H1 (cell line): ENCODE measurements around the gene SLC6A12. TPM values are rescaled to one million over a fixed set of nuclear protein-coding genes. Genes with fewer than 3 reads are reported as not detected.
A peak's percentile ranks its signal among the peaks of the same experiment; 100 is the strongest.

Source experiments
- CTCF ChIA-PET: fragments of 300-600 bp; sonication (Branson Sonifier 250); formaldehyde crosslinking; loops from one replicate; lab custom pipeline; 2021; ENCODE audit not compliant: partially characterized antibody; lab: Charles Lee
- POLR2A ChIA-PET: fragments of 300-600 bp; sonication (Branson Sonifier 250); formaldehyde crosslinking; loops from one replicate; lab custom pipeline; 2021; ENCODE audit warnings: inconsistent platforms; ENCODE audit not compliant: partially characterized antibody; lab: Charles Lee
- DNase-seq, 2 experiments: peaks; one replicate each; pipeline versions ENCODE4 v3.0.0 to v3.0.0-alpha.2; 2010 to 2022; ENCODE audit warnings: low spot score in 2 of 2, low read depth in 1 of 2, mixed read lengths in 1 of 2
- FAIRE-seq: peaks from 2 replicates; lab custom pipeline; 2011; peaks lifted over from hg19 to GRCh38; lab: Jason Lieb, UNC
- H2AFZ ChIP-seq: 2 replicates; pipeline ENCODE4 v1.8.1; 2012; ENCODE audit warnings: low read length, inconsistent platforms
- H2AK5ac ChIP-seq: 2 replicates; pipeline ENCODE4 v1.6.1; 2013; ENCODE audit warnings: low read depth, low read length
- H2BK120ac ChIP-seq: replicated peaks from 2 replicates; pipeline ENCODE3; 2013; ENCODE audit warnings: low read depth, low read length, inconsistent platforms
- H2BK12ac ChIP-seq: 2 replicates; pipeline ENCODE4 v1.6.1; 2013; ENCODE audit warnings: low read depth, low read length
- H2BK15ac ChIP-seq: 2 replicates; pipeline ENCODE4 v1.6.1; 2013; ENCODE audit warnings: low read length
- H2BK20ac ChIP-seq: 2 replicates; pipeline ENCODE4 v1.6.1; 2013; ENCODE audit warnings: low read length
- H2BK5ac ChIP-seq: 2 replicates; pipeline ENCODE4 v1.6.1; 2013; ENCODE audit warnings: low read depth, low read length
- H3K14ac ChIP-seq: 2 replicates; pipeline ENCODE4 v1.6.1; 2013; ENCODE audit warnings: inconsistent platforms; ENCODE audit not compliant: insufficient read length
- H3K18ac ChIP-seq: 2 replicates; pipeline ENCODE4 v1.6.1; 2013; ENCODE audit warnings: low read length; ENCODE audit errors: extremely low read depth
- H3K23ac ChIP-seq: 2 replicates; pipeline ENCODE4 v1.6.1; 2013; ENCODE audit warnings: inconsistent platforms; ENCODE audit not compliant: insufficient read length
- H3K23me2 ChIP-seq: 2 replicates; pipeline ENCODE4 v1.6.1; 2013; ENCODE audit warnings: low read depth, low read length
- H3K27ac ChIP-seq: 2 replicates; pipeline ENCODE4 v1.6.1; 2011; ENCODE audit warnings: low read depth, low read length, inconsistent platforms
- H3K27me3 ChIP-seq, 4 experiments: replicated peaks in 1 of 4; 1 replicate in 1 of 4; 2 replicates in 3 of 4; pipeline versions ENCODE4 v1.6.1 to v1.8.1; 2011 to 2013; ENCODE audit warnings: low read length in 3 of 4, mild to moderate bottlenecking in 3 of 4, inconsistent platforms in 2 of 4, mixed read lengths in 2 of 4, moderate library complexity in 1 of 4; ENCODE audit not compliant: control insufficient read depth in 3 of 4, insufficient read depth in 3 of 4; ENCODE audit errors: extremely low read depth in 1 of 4
- H3K36me3 ChIP-seq, 4 experiments: 2 replicates each; pipeline versions ENCODE4 v1.6.1 to v1.8.1; 2011 to 2013; ENCODE audit warnings: mild to moderate bottlenecking in 4 of 4, low read length in 3 of 4, moderate library complexity in 2 of 4, control low read depth in 1 of 4, inconsistent platforms in 1 of 4; ENCODE audit not compliant: insufficient read depth in 4 of 4, control insufficient read depth in 2 of 4
- H3K4ac ChIP-seq: replicated peaks from 2 replicates; pipeline ENCODE3; 2013; ENCODE audit warnings: low read length, low read depth, mixed read lengths, inconsistent platforms; ENCODE audit not compliant: insufficient read length
- H3K4me1 ChIP-seq, 4 experiments: replicated peaks in 1 of 4; 1 replicate in 1 of 4; 2 replicates in 3 of 4; pipeline versions ENCODE4 v1.6.1 to v1.8.1; 2011 to 2013; ENCODE audit warnings: low read length in 3 of 4, inconsistent platforms in 2 of 4, mixed read lengths in 1 of 4; ENCODE audit not compliant: insufficient read depth in 4 of 4, control insufficient read depth in 3 of 4
- H3K4me2 ChIP-seq, 2 experiments: 2 replicates each; pipeline versions ENCODE4 v1.6.1 to v1.8.1; 2011 to 2013; ENCODE audit warnings: low read depth in 2 of 2, low read length in 2 of 2, control low read depth in 1 of 2, inconsistent platforms in 1 of 2, mild to moderate bottlenecking in 1 of 2; ENCODE audit not compliant: insufficient read depth in 1 of 2
- H3K4me3 ChIP-seq, 4 experiments: fragments of 200-600, 300-600 bp in 1 of 4; sonication (generic), shearing (Covaris generic), sonication (Bioruptor Twin) in 1 of 4; 2 replicates each; pipeline versions ENCODE4 v1.5.1 to v1.8.1; 2011 to 2016; ENCODE audit warnings: low read length in 4 of 4, low read depth in 3 of 4, control low read depth in 2 of 4, inconsistent platforms in 2 of 4, mild to moderate bottlenecking in 2 of 4, mixed read lengths in 1 of 4, moderate library complexity in 1 of 4; ENCODE audit not compliant: insufficient read depth in 2 of 4; ENCODE audit errors: extremely low read depth in 1 of 4
- H3K56ac ChIP-seq: replicated peaks from 2 replicates; pipeline ENCODE3; 2013; ENCODE audit warnings: low read depth, mild to moderate bottlenecking, mixed read lengths, low read length, inconsistent platforms; ENCODE audit not compliant: insufficient read length
- H3K79me1 ChIP-seq: 2 replicates; pipeline ENCODE4 v1.6.1; 2013; ENCODE audit warnings: low read depth, low read length, control low read depth
- H3K79me2 ChIP-seq, 2 experiments: 2 replicates each; pipeline versions ENCODE4 v1.6.1 to v1.8.1; 2012 to 2013; ENCODE audit warnings: low read length in 2 of 2, mild to moderate bottlenecking in 2 of 2, inconsistent platforms in 1 of 2; ENCODE audit not compliant: insufficient read depth in 2 of 2, control insufficient read depth in 1 of 2
- H3K9ac ChIP-seq, 4 experiments: replicated peaks in 1 of 4; 1 replicate in 1 of 4; 2 replicates in 3 of 4; pipeline versions ENCODE4 v1.6.1 to v1.8.1; 2011 to 2013; ENCODE audit warnings: low read depth in 3 of 4, low read length in 3 of 4, control low read depth in 2 of 4, mild to moderate bottlenecking in 2 of 4, moderate library complexity in 2 of 4, inconsistent platforms in 1 of 4; ENCODE audit errors: extremely low read depth in 1 of 4
- H3K9me3 ChIP-seq, 2 experiments: 2 replicates each; pipeline versions ENCODE4 v1.6.1 to v1.8.1; 2012 to 2013; ENCODE audit warnings: mild to moderate bottlenecking in 2 of 2, moderate library complexity in 2 of 2, control low read depth in 1 of 2, inconsistent platforms in 1 of 2, low read depth in 1 of 2, low read length in 1 of 2, mixed read lengths in 1 of 2; ENCODE audit not compliant: insufficient read depth in 2 of 2
- H4K20me1 ChIP-seq, 2 experiments: replicated peaks in 1 of 2; 2 replicates each; pipeline versions ENCODE3 to v1.8.1; 2011 to 2013; ENCODE audit warnings: inconsistent platforms in 2 of 2, low read length in 2 of 2, mild to moderate bottlenecking in 1 of 2; ENCODE audit not compliant: insufficient read depth in 2 of 2, control insufficient read depth in 1 of 2
- H4K5ac ChIP-seq: 2 replicates; pipeline ENCODE4 v1.6.1; 2013; ENCODE audit warnings: low read length, low read depth, mixed read lengths, inconsistent platforms; ENCODE audit not compliant: insufficient read length
- H4K8ac ChIP-seq: 2 replicates; pipeline ENCODE4 v1.8.0; 2013; ENCODE audit warnings: mild to moderate bottlenecking, moderate library complexity, low read length, inconsistent platforms; ENCODE audit not compliant: insufficient read depth; ENCODE audit errors: extremely low read depth
- H4K91ac ChIP-seq: replicated peaks from 2 replicates; pipeline ENCODE3; 2013; ENCODE audit warnings: low read length, mixed read lengths, inconsistent platforms; ENCODE audit not compliant: insufficient read length
- BRCA1 ChIP-seq: IDR thresholded peaks from 2 replicates; pipeline ENCODE4 v1.6.1; 2012; ENCODE audit warnings: low read depth, low read length, improper control_type of control experiment
- CTBP2 ChIP-seq: IDR thresholded peaks from 2 replicates; pipeline ENCODE4 v1.7.0; 2011; ENCODE audit warnings: borderline replicate concordance, mild to moderate bottlenecking, moderate library complexity, mixed read lengths, low read length; ENCODE audit not compliant: insufficient read depth, insufficient read length
- EGR1 ChIP-seq: IDR thresholded peaks from 2 replicates; pipeline ENCODE4 v1.6.1; 2011; ENCODE audit warnings: low read depth, low read length, borderline replicate concordance
- GTF2F1 ChIP-seq: IDR thresholded peaks from 2 replicates; pipeline ENCODE4 v1.6.1; 2012; ENCODE audit warnings: low read depth, low read length, improper control_type of control experiment, borderline replicate concordance
- KDM4A ChIP-seq: IDR thresholded peaks from one replicate; pipeline ENCODE4 v1.7.1; 2012; ENCODE audit warnings: low read depth, mild to moderate bottlenecking, moderate library complexity, low read length, inconsistent platforms; ENCODE audit not compliant: severe bottlenecking
- POLR2A ChIP-seq, 2 experiments: IDR thresholded peaks; 1 replicate in 1 of 2; 2 replicates in 1 of 2; pipeline ENCODE4 v1.6.1; 2011; ENCODE audit warnings: low read depth in 2 of 2, low read length in 2 of 2, mild to moderate bottlenecking in 2 of 2; ENCODE audit errors: control extremely low read depth in 1 of 2
- RNF2 ChIP-seq: fragments of 200-900, 300-1000 bp; sonication (generic); IDR thresholded peaks from 2 replicates; pipeline ENCODE4 v1.7.1; 2016; ENCODE audit warnings: borderline replicate concordance, low read depth, mild to moderate bottlenecking, antibody characterized with exemption, low read length; ENCODE audit not compliant: poor library complexity, severe bottlenecking; ENCODE audit errors: missing control alignments
- SIX5 ChIP-seq: IDR thresholded peaks from 2 replicates; pipeline ENCODE4 v1.6.1; 2011; ENCODE audit warnings: mild to moderate bottlenecking, low read depth, low read length
- SP1 ChIP-seq: IDR thresholded peaks from 2 replicates; pipeline ENCODE4 v1.6.1; 2011; ENCODE audit warnings: low read depth, low read length
- SP2 ChIP-seq: IDR thresholded peaks from 2 replicates; pipeline ENCODE4 v1.6.1; 2012; ENCODE audit warnings: mild to moderate bottlenecking, low read length, inconsistent platforms
- SP4 ChIP-seq: IDR thresholded peaks from 2 replicates; pipeline ENCODE4 v1.6.1; 2012; ENCODE audit warnings: low read length, inconsistent platforms
- SRF ChIP-seq: IDR thresholded peaks from 2 replicates; pipeline ENCODE4 v1.6.1; 2011; ENCODE audit warnings: mild to moderate bottlenecking, low read depth, low read length, moderate library complexity
- TBP ChIP-seq: IDR thresholded peaks from 2 replicates; pipeline ENCODE4 v1.6.1; 2011; ENCODE audit warnings: low read depth, low read length, improper control_type of control experiment
- YY1 ChIP-seq: IDR thresholded peaks from 2 replicates; pipeline ENCODE4 v1.6.1; 2011; ENCODE audit warnings: low read depth, mild to moderate bottlenecking, low read length
- WGBS, 2 experiments: shearing (Covaris generic) in 1 of 2; methylation state at CpG; one replicate each; pipeline versions ENCODE4 v1.1.6 to v1.1.7; 2013 to 2015; ENCODE audit warnings: low lambda C conversion rate in 2 of 2, mixed read lengths in 2 of 2, inconsistent platforms in 1 of 2, low coverage in 1 of 2, missing lambda C conversion rate in 1 of 2; ENCODE audit not compliant: insufficient replicate concordance in 2 of 2, insufficient coverage in 1 of 2, insufficient read length in 1 of 2; ENCODE audit errors: extremely low coverage in 1 of 2, missing lambda C conversion rate in 1 of 2; 5-methylcytosine and 5-hydroxymethylcytosine counted together
- polyA plus RNA-seq, 7 experiments: library from polyadenylated mRNA; depleted of rRNA in 3 of 7; stranded (reverse) in 5 of 7; unstranded in 2 of 7; fragments of >200 nt in 5 of 7; fragments of 200-250 nt in 2 of 7; gene quantifications; 1 replicate in 5 of 7; 2 replicates in 1 of 7; 4 replicates in 1 of 7; pipeline versions ENCODE4 v1.2.1 to v1.2.3, GENCODE V29; 2011 to 2013; ENCODE audit warnings: missing spikeins in 2 of 7, mixed read lengths in 2 of 7
- total RNA-seq: library from RNA; stranded (reverse); fragmentation: NEBNext Ultra II Directional; extraction: Animal tissue kit (Norgen Biotek cat#: 25700); gene quantifications from 2 replicates; pipeline ENCODE4 v1.2.1, GENCODE V29; 2021

SLC6A12 gene
- total and polyA plus RNA-seq, 2 of the 8 experiments (the other 6 are each of a cell fraction or from before 2014, with no cell fraction given) = 0.70 to 1.1 TPM

GRCh38 chr12:220491-220890 lies 6.5 kb upstream of the SLC6A12 start:
- Histone ChIP-seq H3K18ac (no peak overlapping the region; the same call in 1 of the 2 replicates), H3K23me2 (peaks cover 4% of the 10 kb centered on the region; the same call in 1 of the 2 replicates), H3K23ac (no peak overlapping the region), H3K27ac (no peak overlapping the region), H3K4me2 (0 out of 4 replicates have a peak overlapping the region, but pooled peaks of 1 of the 2 experiments have one; percentile 12), H4K91ac (peak overlapping the region; percentile 51), H3K4me3 (peak overlapping the region in 1 of 4 experiments; percentile 40; a peak in 1 of 8 replicates), H3K4ac (no peak overlapping the region), H3K27me3 (no peaks in the 10 kb centered on the region; a peak in 1 of 7 replicates), H3K9me3 (no peaks in the 10 kb centered on the region), H4K20me1 (no peaks in the 10 kb centered on the region), H2BK20ac (peak overlapping the region; percentile 61; the same call in 1 of the 2 replicates), H4K5ac (no peak overlapping the region), H3K36me3 (no peaks in the 10 kb centered on the region), H2BK120ac (no peak overlapping the region), H2AFZ (peak overlapping the region; percentile 63; the same call in 1 of the 2 replicates), H2BK5ac (no peak overlapping the region), H3K9ac (no peak overlapping the region), H3K56ac (no peak overlapping the region), H3K79me2 (no peaks in the 10 kb centered on the region), H4K8ac (peak overlapping the region; percentile 54; the same call in 1 of the 2 replicates), H2BK15ac (peak overlapping the region; percentile 72; the same call in 1 of the 2 replicates), H3K4me1 (peaks cover 0 to 11% (median 9%) of the 10 kb centered on the region in 4 experiments; a peak in 6 of 7 replicates), H3K14ac (no peak overlapping the region), H3K79me1 (no peaks in the 10 kb centered on the region), H2AK5ac (no peak overlapping the region), H2BK12ac (0 out of 2 replicates have a peak overlapping the region, but pooled peaks have one; percentile 50)
- no peak for FAIRE-seq
- CTCF ChIA-PET = interaction anchor here (0.9 to 6.9 kb wide), 46 partner anchors 10 to 327 kb away, joined by 3 to 101 read pairs (median 6); no protein-coding TSS in a partner anchor
- DNase-seq = no peak
- WGBS, 2 experiments = 72% methylated on average over 6 of the region's 6 CpGs; no CpG with 5 or more reads in 1 of the 2 experiments
- POLR2A ChIA-PET = interaction anchor here (0.6 to 1.5 kb wide), 2 partner anchors 26 to 163 kb away, joined by 3 to 4 read pairs; no protein-coding TSS in a partner anchor
- TF ChIP-seq TBP = no peak
- TF ChIP-seq SP4 = no peak
- TF ChIP-seq EGR1 = no peak
- no peak for TF ChIP-seq SP2
- no peak for TF ChIP-seq SP1
- TF ChIP-seq RNF2 = no peak
- TF ChIP-seq CTBP2 = no peak
- no peak for TF ChIP-seq POLR2A (IDR thresholded peaks at IDR 0.05; ENCODE audit: control extremely low read depth in 1 of 2, low read depth in 2 of 2, low read length in 2 of 2)
- TF ChIP-seq BRCA1 = no peak
- no peak for TF ChIP-seq GTF2F1
- TF ChIP-seq YY1 = no peak
- no peak for TF ChIP-seq KDM4A
- no peak for TF ChIP-seq SIX5
- no peak for TF ChIP-seq SRF
